ENCODE data around the gene SRGAP1. TPM values are rescaled to one million over a fixed set of nuclear protein-coding genes. Genes with fewer than 3 reads are reported as not detected.

The SRGAP1 gene
- total and polyA plus RNA-seq, 2 of the 4 experiments (the other 2 are of a cell fraction), result 10.0 to 10.2 TPM

- peaks cover 25% of the 10 kb centered on the region for H3K36me3 ChIP-seq (ENCODE audit: control insufficient read depth, insufficient read depth, low read length)
- BruUV-seq (replicated peaks), result no TSS peak
- no peaks in the 10 kb centered on the region for H3K9me3 ChIP-seq (ENCODE audit: control insufficient read depth, insufficient read depth, low read length)
- H3K23ac ChIP-seq (ENCODE audit: low read depth, low read length), result no peak overlapping the region
- peaks cover 50 to 52% of the 10 kb centered on the region in 2 experiments for H3K79me1 ChIP-seq (ENCODE audit: low read depth in 1 of 2, low read length in 2 of 2)
- no peak overlapping the region for H4K8ac ChIP-seq (ENCODE audit: low read depth in 2 of 2, low read length in 2 of 2)
- dilution Hi-C loops (cut with HindIII; ENCODE audit: low sequenced_read_pairs, unreplicated experiment), result no loop called here
- no peak overlapping the region for H2BK120ac ChIP-seq (ENCODE audit: low read depth, low read length)
- H2BK15ac ChIP-seq (ENCODE audit: low read depth, low read length), result no peak overlapping the region
- H2BK5ac ChIP-seq (ENCODE audit: low read depth, low read length, poor library complexity, severe bottlenecking), result no peak overlapping the region
- no peak overlapping the region for H4K5ac ChIP-seq (ENCODE audit: low read depth, low read length)
- H4K91ac ChIP-seq (ENCODE audit: insufficient read depth, low read depth, low read length), result no peak overlapping the region
- DNase-seq, result no peak
- no peak overlapping the region for H3K4ac ChIP-seq (ENCODE audit: low read depth, low read length)
- H3K18ac ChIP-seq (ENCODE audit: low read depth, low read length), result no peak overlapping the region
- H3K27ac ChIP-seq (ENCODE audit: insufficient read depth, low read length), result no peak overlapping the region
- WGBS, 2 experiments (ENCODE audit: extremely low coverage in 2 of 2, insufficient read length in 1 of 2), result 83% methylated on average over 1 of the region's 2 CpGs; no CpG with 5 or more reads in 1 of the 2 experiments
- POLR2A ChIA-PET (ENCODE audit: unreplicated experiment), result no interaction called here
- no peak for TF ChIP-seq USF2 (IDR thresholded peaks at IDR 0.05; ENCODE audit: low read depth, low read length)
- TF ChIP-seq POLR2A (IDR thresholded peaks at IDR 0.05; ENCODE audit: low read depth, low read length), result no peak
- TF ChIP-seq SMC3 (IDR thresholded peaks at IDR 0.05; ENCODE audit: low read depth, low read length), result no peak
- no peak for TF ChIP-seq RCOR1 (IDR thresholded peaks at IDR 0.05; ENCODE audit: insufficient replicate concordance, low read length)
- TF ChIP-seq MAFK (IDR thresholded peaks at IDR 0.05; ENCODE audit: low read depth, low read length), result no peak
- no peak for TF ChIP-seq RFX5 (IDR thresholded peaks at IDR 0.05; ENCODE audit: low read depth, low read length)
- no peak for TF ChIP-seq RAD21 (IDR thresholded peaks at IDR 0.05; ENCODE audit: low read length)
- TF ChIP-seq CEBPB (IDR thresholded peaks at IDR 0.05; ENCODE audit: low read depth, low read length), result no peak
- no peak for TF ChIP-seq MXI1 (IDR thresholded peaks at IDR 0.05; ENCODE audit: borderline replicate concordance, low read depth, low read length)
- TF ChIP-seq BHLHE40 (IDR thresholded peaks at IDR 0.05; ENCODE audit: low read depth, low read length), result no peak
- TF ChIP-seq ELK1 (IDR thresholded peaks at IDR 0.05; ENCODE audit: borderline replicate concordance, low read depth, low read length), result no peak
- peaks cover 7% of the 10 kb centered on the region for H3K4me1 ChIP-seq (ENCODE audit: control insufficient read depth, insufficient read depth, low read length)
- H2AFZ ChIP-seq (replicated peaks; ENCODE audit: low read length, poor library complexity), result no peak overlapping the region
- H3K27me3 ChIP-seq (ENCODE audit: control insufficient read depth, insufficient read depth, low read length), result no peaks in the 10 kb centered on the region
- no peak overlapping the region for H3K9ac ChIP-seq (ENCODE audit: low read depth, low read length)
- CTCF ChIA-PET, result no interaction called here
- no peak overlapping the region for H2AK9ac ChIP-seq (replicated peaks; ENCODE audit: low read depth, low read length, poor library complexity)
- no peak overlapping the region for H3K4me2 ChIP-seq (ENCODE audit: low read depth, low read length)
- no peak overlapping the region for H2AK5ac ChIP-seq (ENCODE audit: low read depth, low read length)
- H3K4me3 ChIP-seq (ENCODE audit: insufficient read depth, low read depth, low read length), result no peak overlapping the region
- H3K14ac ChIP-seq (replicated peaks; ENCODE audit: low read depth, low read length), result no peak overlapping the region
- no peak overlapping the region for H2BK20ac ChIP-seq (ENCODE audit: low read depth, low read length)
- no peak for ATAC-seq (ENCODE audit: low read depth)
- H3K56ac ChIP-seq (ENCODE audit: extremely low read depth, insufficient read depth, low read length), result no peak overlapping the region
- in situ Hi-C loops (cut with MboI; ENCODE audit: low sequenced_read_pairs), result no loop called here
- peaks cover 2% of the 10 kb centered on the region; the same call in 1 of the 2 replicates for H3K9me1 ChIP-seq (ENCODE audit: insufficient read depth, low read length)
- no peaks in the 10 kb centered on the region for H4K20me1 ChIP-seq (ENCODE audit: insufficient read depth, low read length)
- intact Hi-C loops (cut with micrococcal nuclease), result no loop called here
Observed at GRCh38 chr12:64070454-64070853, 226.0 kb downstream of the SRGAP1 start.
